HepG2 (cell line): ENCODE data around the gene DUS1L. TPM values are rescaled to one million over a fixed set of nuclear protein-coding genes. Genes with fewer than 3 reads are reported as not detected.

Source experiments
- ATAC-seq: fragments of 200-7000 bp; cut with Tn5 transposase; 3 replicates; pipeline ENCODE4 v1.9.1; 2020; ENCODE audit warnings: mild to moderate bottlenecking, moderate library complexity
- BruUV-seq: library from RNA; stranded (reverse); fragments of 400-500 nt; replicated peaks from 2 replicates; lab custom pipeline; 2021; lab: Mats Ljungman, UMichigan
- CTCF ChIA-PET: fragments of 300-600 bp; formaldehyde crosslinking; extraction: SDS; loops from one replicate; lab custom pipeline; 2021; ENCODE audit warnings: low total read pairs, inconsistent platforms, low intra/inter-chr PET ratio; lab: Yijun Ruan, JAX
- POLR2A ChIA-PET: fragments of 350-600 bp; sonication (Branson Sonifier 250); formaldehyde crosslinking; loops from one replicate; lab custom pipeline; 2020; ENCODE audit warnings: antibody characterized with exemption, inconsistent platforms; lab: Yijun Ruan, JAX
- DNase-seq: peaks from one replicate; pipeline ENCODE4 v3.0.0-alpha.2; 2015; ENCODE audit warnings: low spot score
- FAIRE-seq: peaks from 3 replicates; lab custom pipeline; 2011; peaks lifted over from hg19 to GRCh38; lab: Jason Lieb, UNC
- H2AFZ ChIP-seq: one replicate; pipeline ENCODE4 v1.6.1; 2011; ENCODE audit warnings: low read length, inconsistent platforms
- H3K27ac ChIP-seq: fragments of 300-600 bp; 3 replicates; pipeline ENCODE4 v1.8.0; 2011; ENCODE audit warnings: mixed run types, mild to moderate bottlenecking, mixed read lengths, low read length, inconsistent platforms; ENCODE audit not compliant: insufficient read depth; ENCODE audit errors: extremely low read length
- H3K27me3 ChIP-seq, 2 experiments: fragments of 200-600 bp in 1 of 2; 2 replicates in 1 of 2; 3 replicates in 1 of 2; pipeline versions ENCODE4 v1.6.0 to v1.8.0; 2011; ENCODE audit warnings: low read length in 2 of 2, mild to moderate bottlenecking in 2 of 2, moderate library complexity in 2 of 2, inconsistent platforms in 1 of 2; ENCODE audit not compliant: insufficient read depth in 2 of 2, control insufficient read depth in 1 of 2
- H3K36me3 ChIP-seq, 2 experiments: fragments of 200-600 bp in 1 of 2; replicated peaks in 1 of 2; 2 replicates in 1 of 2; 3 replicates in 1 of 2; pipeline versions ENCODE4 v1.5.1 to v1.8.0; 2011; ENCODE audit warnings: low read length in 2 of 2, inconsistent platforms in 1 of 2; ENCODE audit not compliant: insufficient read depth in 2 of 2, control insufficient read depth in 1 of 2
- H3K4me1 ChIP-seq: 2 replicates; pipeline ENCODE4 v1.5.1; 2012; ENCODE audit warnings: low read length, inconsistent platforms; ENCODE audit not compliant: insufficient read depth
- H3K4me2 ChIP-seq: 2 replicates; pipeline ENCODE4 v1.6.0; 2011; ENCODE audit warnings: low read depth, low read length, inconsistent platforms
- H3K4me3 ChIP-seq, 3 experiments: fragments of 200-600 bp in 1 of 3; sonication (generic), shearing (Covaris generic) in 1 of 3; replicated peaks in 1 of 3; 2 replicates each; pipeline ENCODE4 v1.5.1; 2011 to 2016; ENCODE audit warnings: low read length in 3 of 3, inconsistent platforms in 2 of 3, low read depth in 2 of 3, mild to moderate bottlenecking in 2 of 3, control low read depth in 1 of 3, mixed read lengths in 1 of 3; ENCODE audit not compliant: insufficient read depth in 1 of 3
- H3K79me2 ChIP-seq: one replicate; pipeline ENCODE4 v1.6.1; 2011; ENCODE audit warnings: low read length, inconsistent platforms; ENCODE audit not compliant: insufficient read depth
- H3K9ac ChIP-seq: 2 replicates; pipeline ENCODE4 v1.6.0; 2011; ENCODE audit warnings: mild to moderate bottlenecking, low read depth, low read length, inconsistent platforms; ENCODE audit not compliant: insufficient read depth
- H3K9me3 ChIP-seq: 2 replicates; pipeline ENCODE4 v1.5.1; 2012; ENCODE audit warnings: mild to moderate bottlenecking, low read length
- H4K20me1 ChIP-seq: 2 replicates; pipeline ENCODE4 v1.6.0; 2011; ENCODE audit warnings: inconsistent platforms, mild to moderate bottlenecking, low read length, moderate library complexity; ENCODE audit not compliant: insufficient read depth
- ETV5 ChIP-seq: IDR thresholded peaks from 2 replicates; pipeline ENCODE4 v1.6.1; 2018; ENCODE audit warnings: missing biosample characterization, missing genetic modification reagents, inconsistent platforms, borderline replicate concordance
- HCFC1 ChIP-seq: fragments of 150-350 bp; IDR thresholded peaks from 2 replicates; pipeline ENCODE4 v1.6.1; 2014; ENCODE audit warnings: low read depth, low read length
- SP1 ChIP-seq, 2 experiments: fragments of 450-650 bp in 1 of 2; sonication (generic) in 1 of 2; formaldehyde crosslinking in 1 of 2; IDR thresholded peaks; 2 replicates each; pipeline versions ENCODE4 v1.4.0 to v1.6.1; 2016 to 2020; ENCODE audit warnings: missing genetic modification reagents in 1 of 2
- SP140L ChIP-seq: sonication (generic); formaldehyde crosslinking; IDR thresholded peaks from 2 replicates; pipeline ENCODE4 v1.4.0; 2020; ENCODE audit warnings: missing genetic modification reagents, borderline replicate concordance
- SRF ChIP-seq: IDR thresholded peaks from 2 replicates; pipeline ENCODE4 v1.6.1; 2011; ENCODE audit warnings: mild to moderate bottlenecking, low read depth, low read length, moderate library complexity
- ZMAT3 ChIP-seq: sonication (generic); formaldehyde crosslinking; conservative IDR thresholded peaks from 2 replicates; pipeline ENCODE4 v1.7.0; 2021; ENCODE audit warnings: missing genetic modification reagents
- ZNF24 ChIP-seq: fragments of 450-650 bp; IDR thresholded peaks from 2 replicates; pipeline ENCODE4 v1.6.1; 2017; ENCODE audit warnings: antibody characterized with exemption, mild to moderate bottlenecking
- ZNF44 ChIP-seq: sonication (generic); formaldehyde crosslinking; IDR thresholded peaks from 2 replicates; pipeline ENCODE4 v1.5.1; 2020; ENCODE audit warnings: mild to moderate bottlenecking, missing genetic modification reagents
- ZNF501 ChIP-seq: sonication (generic); formaldehyde crosslinking; IDR thresholded peaks from 2 replicates; pipeline ENCODE4 v1.5.1; 2020; ENCODE audit warnings: mild to moderate bottlenecking, moderate library complexity, missing genetic modification reagents
- ZNF510 ChIP-seq: sonication (generic); formaldehyde crosslinking; IDR thresholded peaks from 2 replicates; pipeline ENCODE4 v1.4.0; 2020; ENCODE audit warnings: low read depth, mild to moderate bottlenecking, missing genetic modification reagents
- ZNF780A ChIP-seq: sonication (generic); formaldehyde crosslinking; IDR thresholded peaks from 2 replicates; pipeline ENCODE4 v1.8.0; 2022; ENCODE audit warnings: mild to moderate bottlenecking, missing genetic modification reagents, moderate library complexity
- WGBS: methylation state at CpG from one replicate; pipeline ENCODE4 v1.1.6; 2017; ENCODE audit warnings: low lambda C conversion rate; 5-methylcytosine and 5-hydroxymethylcytosine counted together
- in situ Hi-C: cut with HindIII; loops from 2 replicates; pipeline ENCODE4 v1.10.0; 2017; ENCODE audit warnings: low pct_unique_long_range_greater_than_20kb; ENCODE audit not compliant: extremely low pct_ligation_motif_present
- intact Hi-C: fragments of 100-400 bp; cut with micrococcal nuclease; formaldehyde crosslinking; loops from one replicate; pipeline ENCODE4 v1.10.0; 2022; ENCODE audit not compliant: unreplicated experiment
- polyA plus RNA-seq, 8 experiments: library from polyadenylated mRNA; depleted of rRNA in 3 of 8; stranded (reverse) in 7 of 8; unstranded in 1 of 8; fragments of >200 nt; fragmentation: Illumina TruSeq in 4 of 8; extraction: Trizol in 4 of 8; gene quantifications; 2 replicates each; pipeline versions ENCODE4 v1.2.1 to v1.2.3, GENCODE V29; 2011 to 2016; ENCODE audit warnings: low read depth in 4 of 8, missing spikeins in 1 of 8, mixed read lengths in 1 of 8; ENCODE audit not compliant: insufficient read depth in 1 of 8
- total RNA-seq, 5 experiments: library from RNA; depleted of rRNA; stranded (reverse); fragments of >200 nt; fragmentation: Illumina TruSeq; extraction: Trizol; gene quantifications; 2 replicates each; pipeline ENCODE4 v1.2.3, GENCODE V29; 2016; ENCODE audit warnings: low read depth in 1 of 5

Gene DUS1L
- total and polyA plus RNA-seq, 2 of the 13 experiments (the other 11 are each of a cell fraction or from before 2014, with no cell fraction given) = 81.0 to 109 TPM

GRCh38 chr17:82112914-82113311 lies 47.3 kb upstream of the DUS1L start:
- CTCF ChIA-PET = no interaction called here
- Histone ChIP-seq H3K79me2 (no peaks in the 10 kb centered on the region), H3K4me1 (peaks cover 71% of the 10 kb centered on the region), H3K4me3 (no peak overlapping the region), H3K27me3 (no peaks in the 10 kb centered on the region), H3K9me3 (no peaks in the 10 kb centered on the region), H4K20me1 (no peaks in the 10 kb centered on the region), H3K27ac (peak overlapping the region; percentile 7), H3K36me3 (peaks cover 0 to 3% of the 10 kb centered on the region in 2 experiments; a peak in 2 of 5 replicates), H2AFZ (no peak overlapping the region), H3K9ac (no peak overlapping the region), H3K4me2 (no peak overlapping the region)
- DNase-seq (no peak), FAIRE-seq (no peak), ATAC-seq (no peak)
- intact Hi-C loops = no loop called here
- no peak for TF ChIP-seq HCFC1
- no peak for TF ChIP-seq SP1 (IDR thresholded peaks at IDR 0.05)
- TF ChIP-seq SP1 (CRISPR knock-in tag; IDR thresholded peaks at IDR 0.05) = no peak
- TF ChIP-seq ZNF780A (CRISPR knock-in tag) = no peak
- TF ChIP-seq ZNF24 = no peak
- TF ChIP-seq ETV5 (CRISPR knock-in tag) = no peak
- no peak for TF ChIP-seq ZNF510 (CRISPR knock-in tag)
- no peak for TF ChIP-seq SP140L (CRISPR knock-in tag)
- no peak for TF ChIP-seq ZNF44
- TF ChIP-seq ZMAT3 (CRISPR knock-in tag) = no peak
- no peak for TF ChIP-seq ZNF501 (CRISPR knock-in tag)
- TF ChIP-seq SRF = no peak
- 63% methylated on average over 6 of the region's 6 CpGs for WGBS
- POLR2A ChIA-PET = interaction anchor here (0.6 to 1.5 kb wide), 3 partner anchors 11 to 41 kb away, joined by 3 to 6 read pairs (median 4); partner anchors contain the start of gene FASN
- in situ Hi-C loops = no loop called here
- BruUV-seq = no TSS peak
